Hepatocyte (in vitro differentiated cells): ENCODE measurements around the gene SLC39A11.

ENCODE experiments used
- EZH2 ChIP-seq: fragments of 200-600 bp; sonication (generic); IDR thresholded peaks from 2 replicates; pipeline ENCODE4 v1.6.1; 2016; ENCODE audit warnings: antibody characterized with exemption, mild to moderate bottlenecking, borderline replicate concordance
- EZH2phosphoT487 ChIP-seq: fragments of 200-600 bp; sonication (generic); IDR thresholded peaks from one replicate; pipeline ENCODE4 v1.6.1; 2018; ENCODE audit warnings: antibody characterized with exemption, mild to moderate bottlenecking, low read depth, moderate library complexity; ENCODE audit not compliant: unreplicated experiment, severe bottlenecking
- TF ChIP-seq, protein P1 (sequence below): fragments of 200-600 bp; sonication (generic); IDR thresholded peaks from 2 replicates; pipeline ENCODE4 v1.5.1; 2016; ENCODE audit warnings: antibody characterized with exemption, mild to moderate bottlenecking; ENCODE audit not compliant: poor library complexity

DNA sequence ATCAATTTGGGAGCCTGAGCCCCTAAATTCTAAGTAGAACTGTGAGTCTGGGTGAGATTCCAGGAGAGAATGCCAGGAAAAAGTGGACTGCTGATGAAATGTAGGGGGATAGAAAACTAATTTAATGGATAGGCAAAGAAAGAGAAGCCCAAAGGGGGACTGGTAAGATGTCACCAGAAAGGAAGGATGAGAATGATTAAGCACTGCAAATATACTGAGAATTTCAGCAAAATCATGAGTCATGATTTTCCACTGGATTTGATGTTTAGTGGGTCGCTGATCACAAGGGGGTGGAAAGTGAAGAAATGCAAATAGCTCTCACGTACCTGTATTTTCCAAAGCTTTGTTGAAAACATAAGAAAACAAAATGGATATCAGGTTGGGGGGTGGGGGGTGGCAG, 201.8 kb downstream of the SLC39A11 start:
- TF ChIP-seq, protein P1, sequence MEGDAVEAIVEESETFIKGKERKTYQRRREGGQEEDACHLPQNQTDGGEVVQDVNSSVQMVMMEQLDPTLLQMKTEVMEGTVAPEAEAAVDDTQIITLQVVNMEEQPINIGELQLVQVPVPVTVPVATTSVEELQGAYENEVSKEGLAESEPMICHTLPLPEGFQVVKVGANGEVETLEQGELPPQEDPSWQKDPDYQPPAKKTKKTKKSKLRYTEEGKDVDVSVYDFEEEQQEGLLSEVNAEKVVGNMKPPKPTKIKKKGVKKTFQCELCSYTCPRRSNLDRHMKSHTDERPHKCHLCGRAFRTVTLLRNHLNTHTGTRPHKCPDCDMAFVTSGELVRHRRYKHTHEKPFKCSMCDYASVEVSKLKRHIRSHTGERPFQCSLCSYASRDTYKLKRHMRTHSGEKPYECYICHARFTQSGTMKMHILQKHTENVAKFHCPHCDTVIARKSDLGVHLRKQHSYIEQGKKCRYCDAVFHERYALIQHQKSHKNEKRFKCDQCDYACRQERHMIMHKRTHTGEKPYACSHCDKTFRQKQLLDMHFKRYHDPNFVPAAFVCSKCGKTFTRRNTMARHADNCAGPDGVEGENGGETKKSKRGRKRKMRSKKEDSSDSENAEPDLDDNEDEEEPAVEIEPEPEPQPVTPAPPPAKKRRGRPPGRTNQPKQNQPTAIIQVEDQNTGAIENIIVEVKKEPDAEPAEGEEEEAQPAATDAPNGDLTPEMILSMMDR, result no peak
- TF ChIP-seq EZH2phosphoT487, result no peak
- TF ChIP-seq EZH2, result no peak
